ENCODE data around the gene ZFAND4.

ZFAND4 gene

GRCh38 chr10:45569471-45569870 is 103.1 kb downstream of the ZFAND4 start:
- no peak for DNase-seq (ENCODE audit: low read depth)
- TF ChIP-seq, protein P1, sequence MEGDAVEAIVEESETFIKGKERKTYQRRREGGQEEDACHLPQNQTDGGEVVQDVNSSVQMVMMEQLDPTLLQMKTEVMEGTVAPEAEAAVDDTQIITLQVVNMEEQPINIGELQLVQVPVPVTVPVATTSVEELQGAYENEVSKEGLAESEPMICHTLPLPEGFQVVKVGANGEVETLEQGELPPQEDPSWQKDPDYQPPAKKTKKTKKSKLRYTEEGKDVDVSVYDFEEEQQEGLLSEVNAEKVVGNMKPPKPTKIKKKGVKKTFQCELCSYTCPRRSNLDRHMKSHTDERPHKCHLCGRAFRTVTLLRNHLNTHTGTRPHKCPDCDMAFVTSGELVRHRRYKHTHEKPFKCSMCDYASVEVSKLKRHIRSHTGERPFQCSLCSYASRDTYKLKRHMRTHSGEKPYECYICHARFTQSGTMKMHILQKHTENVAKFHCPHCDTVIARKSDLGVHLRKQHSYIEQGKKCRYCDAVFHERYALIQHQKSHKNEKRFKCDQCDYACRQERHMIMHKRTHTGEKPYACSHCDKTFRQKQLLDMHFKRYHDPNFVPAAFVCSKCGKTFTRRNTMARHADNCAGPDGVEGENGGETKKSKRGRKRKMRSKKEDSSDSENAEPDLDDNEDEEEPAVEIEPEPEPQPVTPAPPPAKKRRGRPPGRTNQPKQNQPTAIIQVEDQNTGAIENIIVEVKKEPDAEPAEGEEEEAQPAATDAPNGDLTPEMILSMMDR (IDR thresholded peaks at IDR 0.05; ENCODE audit: insufficient read depth, low read depth, low read length, missing control alignments), result no peak
- H3K4me3 ChIP-seq (ENCODE audit: low read length), result no peak overlapping the region

- TF ChIP-seq, protein P1 (IDR thresholded peaks at IDR 0.05; ENCODE audit: insufficient read depth, low read depth, low read length, missing control alignments), result no peak
- DNase-seq (ENCODE audit: low read depth), result no peak
- H3K4me3 ChIP-seq (ENCODE audit: low read length), result no peak overlapping the region
Measured at GRCh38 chr10:45566415-45566814, 106.2 kb downstream of the ZFAND4 start.

Data from epithelial cell of esophagus (primary cell).